Subcutaneous abdominal adipose tissue (tissue), 5 donors: Measurements from ENCODE around the gene PNMA5.
A peak's percentile ranks its signal among the peaks of the same experiment; 100 is the strongest.

Experiments used
- H3K27ac ChIP-seq: one replicate; pipeline ENCODE4 v1.7.0; 2013; ENCODE audit warnings: low read depth, mild to moderate bottlenecking, inconsistent platforms, low read length, moderate library complexity
- H3K27me3 ChIP-seq, 5 donors: one replicate each; pipeline ENCODE4 v1.7.0; 2013; ENCODE audit warnings: low read length in 5 of 5, inconsistent platforms in 1 of 5; ENCODE audit not compliant: control insufficient read depth in 5 of 5, insufficient read depth in 4 of 5
- H3K36me3 ChIP-seq, 5 donors: one replicate each; pipeline ENCODE4 v1.7.0; 2013; ENCODE audit warnings: low read length in 5 of 5; ENCODE audit not compliant: control insufficient read depth in 5 of 5, insufficient read depth in 5 of 5
- H3K4me1 ChIP-seq, 5 donors: one replicate each; pipeline ENCODE4 v1.7.0; 2013; ENCODE audit warnings: low read length in 5 of 5, mild to moderate bottlenecking in 3 of 5, moderate library complexity in 1 of 5; ENCODE audit not compliant: control insufficient read depth in 5 of 5, insufficient read depth in 5 of 5
- H3K4me3 ChIP-seq, 5 donors: one replicate each; pipeline ENCODE4 v1.7.0; 2013; ENCODE audit warnings: low read length in 5 of 5, low read depth in 1 of 5
- H3K9ac ChIP-seq, 5 donors: one replicate each; pipeline ENCODE4 v1.7.0; 2013; ENCODE audit warnings: low read length in 5 of 5, mild to moderate bottlenecking in 4 of 5, moderate library complexity in 3 of 5
- H3K9me3 ChIP-seq, 5 donors: one replicate each; pipeline ENCODE4 v1.7.0; 2013; ENCODE audit warnings: low read length in 5 of 5; ENCODE audit not compliant: control insufficient read depth in 5 of 5
- donor health status: healthy.
- donor health status: healthy.
- donor health status: healthy.
- donor health status: healthy.
- donor health status: healthy.

The PNMA5 gene

DNA sequence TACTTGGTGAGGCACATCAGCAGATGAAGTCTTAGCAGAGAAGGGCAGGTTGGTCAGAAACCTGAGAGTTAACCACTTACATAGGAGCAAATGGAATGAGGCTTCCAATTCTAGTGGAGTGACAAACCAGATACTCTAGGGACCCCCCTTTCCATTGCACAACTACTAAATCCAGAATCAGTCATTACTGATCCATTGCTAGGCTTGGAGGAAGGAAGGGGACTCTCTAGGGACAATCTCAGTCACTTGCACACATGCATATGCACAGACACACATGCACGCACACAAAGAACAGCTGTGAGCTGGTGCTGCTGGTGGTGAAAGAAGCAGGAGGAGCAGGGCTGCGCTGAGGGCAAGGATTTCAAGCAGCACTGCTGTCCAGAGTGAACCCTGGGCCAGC is 25.7 kb downstream of the PNMA5 start:
- H3K4me1 ChIP-seq: no peaks in the 10 kb centered on the region
- H3K27me3 ChIP-seq: peaks cover 0 to 13% (median 3%) of the 10 kb centered on the region in 5 donors
- H3K9me3 ChIP-seq: no peaks in the 10 kb centered on the region
- H3K36me3 ChIP-seq: peaks cover 0 to 34% (median 7%) of the 10 kb centered on the region in 5 donors
- no peak overlapping the region for H3K9ac ChIP-seq
- no peak overlapping the region for H3K27ac ChIP-seq
- H3K4me3 ChIP-seq: no peak overlapping the region

- Histone ChIP-seq H3K9ac (no peak overlapping the region), H3K4me1 (peaks cover 0 to 13% (median 6%) of the 10 kb centered on the region in 5 donors), H3K4me3 (no peak overlapping the region), H3K36me3 (peaks cover 0 to 8% (median 3%) of the 10 kb centered on the region in 5 donors), H3K27ac (no peak overlapping the region), H3K9me3 (no peaks in the 10 kb centered on the region), H3K27me3 (peaks cover 0 to 11% (median 10%) of the 10 kb centered on the region in 5 donors)
These were observed 33.8 kb downstream of the PNMA5 start for GRCh38 chrX:152960115-152960514.

DNA sequence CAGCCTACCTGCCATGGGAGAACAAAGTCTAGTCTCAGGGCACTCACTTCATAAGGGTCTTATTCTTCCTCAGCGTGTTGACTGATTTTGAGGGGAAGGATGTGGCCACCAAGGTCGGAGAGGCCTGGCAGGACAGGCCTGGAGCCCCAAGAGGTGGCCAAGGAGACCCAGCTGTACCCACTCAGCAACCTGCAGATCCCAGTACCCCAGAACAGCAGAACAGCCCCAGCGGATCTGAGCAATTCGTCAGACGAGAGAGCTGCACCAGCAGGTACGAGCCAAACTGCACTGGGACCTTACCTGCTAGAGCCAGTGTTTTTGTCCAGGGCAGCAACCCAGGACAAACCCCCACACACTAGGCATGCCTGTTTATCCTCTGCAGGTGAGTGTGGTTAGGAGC is 34.3 kb downstream of the PNMA5 start:
- Histone ChIP-seq H3K9me3 (no peaks in the 10 kb centered on the region), H3K9ac (no peak overlapping the region), H3K27ac (no peak overlapping the region), H3K36me3 (peaks cover 0 to 8% (median 3%) of the 10 kb centered on the region in 5 donors), H3K27me3 (peaks cover 0 to 14% (median 11%) of the 10 kb centered on the region in 5 donors), H3K4me1 (peaks cover 0 to 13% (median 6%) of the 10 kb centered on the region in 5 donors), H3K4me3 (no peak overlapping the region)

- Histone ChIP-seq H3K36me3 (peaks cover 0 to 5% (median 1%) of the 10 kb centered on the region in 5 donors), H3K4me1 (peaks cover 0 to 13% (median 6%) of the 10 kb centered on the region in 5 donors), H3K4me3 (peak overlapping the region in 4 of 5 donors; percentile 7 to 40 (median 26)), H3K27me3 (peaks cover 0 to 16% (median 11%) of the 10 kb centered on the region in 5 donors), H3K9me3 (no peaks in the 10 kb centered on the region), H3K27ac (no peak overlapping the region), H3K9ac (peak overlapping the region in 3 of 5 donors; percentile 4 to 53 (median 46))
These were observed 35.1 kb downstream of the PNMA5 start for GRCh38 chrX:152958524-152959465.

- H3K4me3 ChIP-seq: peak overlapping the region in 3 of 5 donors; percentile 7 to 40 (median 18)
- no peaks in the 10 kb centered on the region for H3K9me3 ChIP-seq
- H3K9ac ChIP-seq: peak overlapping the region in 1 of 5 donors; percentile 46
- H3K36me3 ChIP-seq: peaks cover 0 to 1% (median 0%) of the 10 kb centered on the region in 5 donors
- peaks cover 0 to 13% (median 6%) of the 10 kb centered on the region in 5 donors for H3K4me1 ChIP-seq
- no peak overlapping the region for H3K27ac ChIP-seq
- H3K27me3 ChIP-seq: peaks cover 0 to 15% (median 11%) of the 10 kb centered on the region in 5 donors
These were observed 35.9 kb downstream of the PNMA5 start for GRCh38 chrX:152958047-152958446.

GRCh38 chrX:152950786-152951185 is 43.1 kb downstream of the PNMA5 start:
- no peak overlapping the region for H3K4me3 ChIP-seq
- no peak overlapping the region for H3K27ac ChIP-seq
- peaks cover 0 to 12% (median 0%) of the 10 kb centered on the region in 5 donors for H3K36me3 ChIP-seq
- H3K9me3 ChIP-seq: no peaks in the 10 kb centered on the region
- H3K27me3 ChIP-seq: peaks cover 0 to 10% (median 7%) of the 10 kb centered on the region in 5 donors
- H3K9ac ChIP-seq: no peak overlapping the region
- H3K4me1 ChIP-seq: no peaks in the 10 kb centered on the region

DNA sequence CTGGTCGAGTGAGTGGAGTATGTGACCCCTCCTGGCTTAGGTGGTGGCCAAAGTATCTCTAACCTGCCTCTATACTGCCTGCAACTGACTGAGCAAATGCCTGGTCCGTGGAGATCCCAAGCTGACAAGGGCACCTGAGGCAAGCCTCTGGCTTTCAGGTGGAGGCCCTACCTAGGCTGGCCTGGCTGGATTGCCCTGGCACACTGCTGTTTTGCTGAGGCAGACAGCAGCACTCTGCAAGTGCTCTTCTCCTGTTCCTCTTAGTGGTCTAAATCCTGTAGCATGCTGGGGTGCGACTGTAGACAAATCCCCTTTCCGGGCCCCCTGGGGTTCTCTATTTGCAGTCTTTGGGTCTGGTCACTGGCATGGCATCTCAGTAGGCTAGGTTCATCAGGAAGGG is 44.8 kb downstream of the PNMA5 start:
- Histone ChIP-seq H3K27ac (no peak overlapping the region), H3K27me3 (peaks cover 0 to 10% (median 9%) of the 10 kb centered on the region in 5 donors), H3K4me3 (no peak overlapping the region), H3K36me3 (peaks cover 0 to 12% (median 0%) of the 10 kb centered on the region in 5 donors), H3K9ac (no peak overlapping the region), H3K4me1 (no peaks in the 10 kb centered on the region), H3K9me3 (no peaks in the 10 kb centered on the region)

DNA sequence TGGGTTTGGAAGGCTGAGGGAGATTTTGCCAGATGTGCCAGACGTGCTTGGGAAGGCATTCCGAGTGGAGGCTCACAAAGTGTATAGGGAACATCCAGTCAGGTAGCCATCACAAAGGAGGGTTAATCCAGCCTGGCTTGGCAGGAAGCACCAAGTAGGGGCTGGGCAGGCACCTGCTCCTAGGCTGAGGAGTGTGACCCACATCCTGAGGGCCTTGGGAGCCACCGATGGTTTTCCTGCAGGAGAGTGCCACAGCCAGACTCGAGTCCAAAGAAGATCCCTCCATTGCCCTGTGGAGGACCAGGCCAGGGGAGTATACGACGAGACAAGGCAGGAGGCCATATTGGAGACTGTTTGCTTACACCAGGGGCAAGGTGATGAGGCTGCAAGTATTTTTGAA is 47.2 kb downstream of the PNMA5 start:
- H3K4me1 ChIP-seq: peaks cover 2 to 7% (median 6%) of the 10 kb centered on the region in 5 donors
- H3K27ac ChIP-seq: no peak overlapping the region
- no peak overlapping the region for H3K9ac ChIP-seq
- H3K9me3 ChIP-seq: no peaks in the 10 kb centered on the region
- H3K27me3 ChIP-seq: peaks cover 0 to 13% (median 5%) of the 10 kb centered on the region in 5 donors
- H3K36me3 ChIP-seq: peaks cover 0 to 12% (median 0%) of the 10 kb centered on the region in 5 donors
- no peak overlapping the region for H3K4me3 ChIP-seq

- Histone ChIP-seq H3K4me3 (no peak overlapping the region), H3K4me1 (peaks cover 2 to 13% (median 9%) of the 10 kb centered on the region in 5 donors), H3K27ac (no peak overlapping the region), H3K36me3 (peaks cover 0 to 12% (median 0%) of the 10 kb centered on the region in 5 donors), H3K9me3 (no peaks in the 10 kb centered on the region), H3K27me3 (peaks cover 0 to 13% (median 5%) of the 10 kb centered on the region in 5 donors), H3K9ac (no peak overlapping the region)
These were observed 48.6 kb downstream of the PNMA5 start for GRCh38 chrX:152945021-152945979.
